CD4-positive, alpha-beta memory T cell (primary cell): Measurements from ENCODE around the gene HS1BP3. TPM values are rescaled to one million over a fixed set of nuclear protein-coding genes. Genes with fewer than 3 reads are reported as not detected.

ENCODE experiments used
- CTCF ChIA-PET: fragments of 350-600 bp; sonication (Branson Sonifier 250); formaldehyde crosslinking; loops from one replicate; lab custom pipeline; 2021; ENCODE audit warnings: inconsistent platforms; ENCODE audit not compliant: partially characterized antibody; lab: Charles Lee
- POLR2A ChIA-PET: fragments of 350-600 bp; sonication (Branson Sonifier 250); formaldehyde crosslinking; loops from one replicate; lab custom pipeline; 2021; ENCODE audit not compliant: partially characterized antibody; lab: Charles Lee
- DNase-seq, 5 donors: peaks; one replicate each; pipeline versions ENCODE4 v3.0.0 to v3.0.0-alpha.2; 2020 to 2022; ENCODE audit warnings: mixed read lengths in 1 of 5
- H3K27ac ChIP-seq: one replicate; pipeline ENCODE4 v1.7.0; 2013; ENCODE audit warnings: low read depth, low read length
- H3K27me3 ChIP-seq: 2 replicates; pipeline ENCODE4 v1.7.0; 2013; ENCODE audit warnings: mild to moderate bottlenecking, low read length, moderate library complexity; ENCODE audit not compliant: insufficient read depth
- H3K36me3 ChIP-seq: 2 replicates; pipeline ENCODE4 v1.7.0; 2013; ENCODE audit warnings: mild to moderate bottlenecking, low read length, moderate library complexity; ENCODE audit not compliant: insufficient read depth
- H3K4me1 ChIP-seq: 2 replicates; pipeline ENCODE4 v1.7.0; 2013; ENCODE audit warnings: mild to moderate bottlenecking, low read length, moderate library complexity; ENCODE audit not compliant: insufficient read depth
- H3K4me3 ChIP-seq, 2 donors: one replicate each; pipeline ENCODE4 v1.7.0; 2013; ENCODE audit warnings: low read length in 2 of 2, mild to moderate bottlenecking in 1 of 2
- H3K9me3 ChIP-seq, 2 donors: one replicate each; pipeline ENCODE4 v1.7.0; 2013; ENCODE audit warnings: low read length in 2 of 2, control low read depth in 1 of 2; ENCODE audit not compliant: control insufficient read depth in 1 of 2
- H3K27ac Mint-ChIP-seq, 7 donors: one replicate each; pipeline ENCODE4 v1.8.0; 2020 to 2021; ENCODE audit warnings: mixed read lengths in 7 of 7, mild to moderate bottlenecking in 6 of 7, inconsistent platforms in 3 of 7, moderate library complexity in 3 of 7
- H3K27me3 Mint-ChIP-seq, 2 donors: one replicate each; pipeline ENCODE4 v1.8.0; 2020 to 2021; ENCODE audit warnings: mixed read lengths in 2 of 2
- H3K36me3 Mint-ChIP-seq, 2 donors: one replicate each; pipeline ENCODE4 v1.8.0; 2020 to 2021; ENCODE audit warnings: mixed read lengths in 2 of 2, inconsistent platforms in 1 of 2, mild to moderate bottlenecking in 1 of 2
- H3K4me1 Mint-ChIP-seq, 4 donors: one replicate each; pipeline ENCODE4 v1.8.0; 2020 to 2021; ENCODE audit warnings: mixed read lengths in 4 of 4, mild to moderate bottlenecking in 1 of 4
- H3K4me3 Mint-ChIP-seq, 8 donors: one replicate each; pipeline ENCODE4 v1.8.0; 2020 to 2021; ENCODE audit warnings: mixed read lengths in 8 of 8, mild to moderate bottlenecking in 7 of 8, moderate library complexity in 6 of 8, inconsistent platforms in 3 of 8
- H3K9me3 Mint-ChIP-seq, 8 donors: one replicate each; pipeline ENCODE4 v1.8.0; 2020 to 2021; ENCODE audit warnings: mixed read lengths in 8 of 8, mild to moderate bottlenecking in 5 of 8, inconsistent platforms in 3 of 8, moderate library complexity in 1 of 8
- intact Hi-C: fragments of 100-400 bp; cut with micrococcal nuclease; formaldehyde crosslinking; loops from one replicate; pipeline ENCODE4 v1.15.1; 2023
- polyA plus RNA-seq, 2 donors: library from polyadenylated mRNA; unstranded; fragments of 300-500 nt; fragmentation: Illumina TruSeq; gene quantifications; one replicate each; pipeline ENCODE4 v1.2.3, GENCODE V29; 2021
- total RNA-seq, 2 experiments: library from RNA; stranded (reverse); gene quantifications; one replicate each; pipeline ENCODE4 v1.2.3, GENCODE V29; 2021

Gene HS1BP3
- total and polyA plus RNA-seq, 4 experiments from 2014 or later: 16.7 to 20.1 (median 18.8) TPM

- Mint-ChIP-seq H3K4me3 (no peak overlapping the region), H3K27me3 (no peaks in the 10 kb centered on the region), H3K36me3 (peaks cover 7 to 32% of the 10 kb centered on the region in 2 donors), H3K9me3 (peaks cover 0 to 15% (median 3%) of the 10 kb centered on the region in 8 donors), H3K27ac (no peak overlapping the region), H3K4me1 (no peaks in the 10 kb centered on the region)
- no peaks in the 10 kb centered on the region for H3K36me3 ChIP-seq
- H3K9me3 ChIP-seq: no peaks in the 10 kb centered on the region
- ChIA-PET CTCF (no interaction called here), POLR2A (no interaction called here)
- intact Hi-C loops: no loop called here
- no peak for DNase-seq
- no peaks in the 10 kb centered on the region for H3K4me1 ChIP-seq
- H3K27me3 ChIP-seq: no peaks in the 10 kb centered on the region
- H3K27ac ChIP-seq: no peak overlapping the region
- no peak overlapping the region for H3K4me3 ChIP-seq
Observed at GRCh38 chr2:20607446-20607845, 43.5 kb downstream of the HS1BP3 start.

DNA sequence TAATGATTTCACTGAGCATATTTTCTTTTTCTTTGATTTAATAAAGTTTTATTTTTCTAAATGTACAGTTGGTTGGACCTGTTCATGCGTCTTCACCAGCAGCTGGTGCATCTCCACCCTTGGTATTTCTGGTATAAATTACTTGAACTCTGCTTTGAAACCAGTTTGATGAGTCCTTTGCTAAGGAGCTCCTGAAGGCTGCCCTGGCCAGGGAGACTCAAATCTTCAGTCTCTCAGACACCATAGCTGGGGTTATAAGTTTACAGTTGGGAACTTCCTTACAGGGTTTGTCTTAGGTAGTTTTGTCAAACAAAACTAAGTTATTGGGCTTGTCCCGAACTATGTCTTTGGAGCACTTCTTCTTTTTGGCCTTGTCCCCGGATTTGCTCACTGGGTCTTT lies 44.7 kb downstream of the HS1BP3 start:
- ChIA-PET POLR2A (interaction anchor here (0.5 kb wide), 1 partner anchor 80 kb away, joined by 4 read pairs; no protein-coding TSS in a partner anchor), CTCF (no interaction called here)
- Mint-ChIP-seq H3K9me3 (peaks cover 0 to 15% (median 3%) of the 10 kb centered on the region in 8 donors), H3K36me3 (peaks cover 5 to 26% of the 10 kb centered on the region in 2 donors), H3K4me1 (peaks cover 0 to 4% (median 0%) of the 10 kb centered on the region in 4 donors), H3K27me3 (no peaks in the 10 kb centered on the region), H3K4me3 (no peak overlapping the region), H3K27ac (no peak overlapping the region)
- no peaks in the 10 kb centered on the region for H3K9me3 ChIP-seq
- H3K4me1 ChIP-seq: no peaks in the 10 kb centered on the region
- no peak overlapping the region for H3K27ac ChIP-seq
- no peaks in the 10 kb centered on the region for H3K36me3 ChIP-seq
- no peak overlapping the region for H3K4me3 ChIP-seq
- DNase-seq: no peak
- intact Hi-C loops: no loop called here
- no peaks in the 10 kb centered on the region for H3K27me3 ChIP-seq

- peaks cover 0 to 4% (median 0%) of the 10 kb centered on the region in 4 donors for H3K4me1 Mint-ChIP-seq
- no peaks in the 10 kb centered on the region for H3K27me3 Mint-ChIP-seq
- no peak for DNase-seq
- intact Hi-C loops: no loop called here
- ChIA-PET POLR2A (no interaction called here), CTCF (interaction anchor here (1.1 kb wide), 1 partner anchor 46 kb away, joined by 3 read pairs; no protein-coding TSS in a partner anchor)
- Histone ChIP-seq H3K27ac (no peak overlapping the region), H3K9me3 (no peaks in the 10 kb centered on the region), H3K36me3 (no peaks in the 10 kb centered on the region), H3K4me3 (no peak overlapping the region), H3K27me3 (no peaks in the 10 kb centered on the region), H3K4me1 (no peaks in the 10 kb centered on the region)
- peaks cover 0 to 12% (median 3%) of the 10 kb centered on the region in 8 donors for H3K9me3 Mint-ChIP-seq
- peaks cover 3 to 17% of the 10 kb centered on the region in 2 donors for H3K36me3 Mint-ChIP-seq
- no peak overlapping the region for H3K27ac Mint-ChIP-seq
- no peak overlapping the region for H3K4me3 Mint-ChIP-seq
Observed at GRCh38 chr2:20604951-20605381, 45.9 kb downstream of the HS1BP3 start.

GRCh38 chr2:20604401-20604911 lies 46.4 kb downstream of the HS1BP3 start:
- Histone ChIP-seq H3K9me3 (no peaks in the 10 kb centered on the region), H3K27me3 (no peaks in the 10 kb centered on the region), H3K27ac (no peak overlapping the region), H3K4me1 (no peaks in the 10 kb centered on the region), H3K36me3 (no peaks in the 10 kb centered on the region), H3K4me3 (no peak overlapping the region)
- CTCF ChIA-PET: interaction anchor here (1.1 kb wide), 1 partner anchor 47 kb away, joined by 3 read pairs; no protein-coding TSS in a partner anchor
- DNase-seq: no peak
- no peak overlapping the region for H3K4me3 Mint-ChIP-seq
- intact Hi-C loops: no loop called here
- no peaks in the 10 kb centered on the region for H3K27me3 Mint-ChIP-seq
- H3K27ac Mint-ChIP-seq: no peak overlapping the region
- peaks cover 0 to 4% (median 0%) of the 10 kb centered on the region in 4 donors for H3K4me1 Mint-ChIP-seq
- POLR2A ChIA-PET: no interaction called here
- peaks cover 3 to 16% of the 10 kb centered on the region in 2 donors for H3K36me3 Mint-ChIP-seq
- peaks cover 0 to 12% (median 3%) of the 10 kb centered on the region in 8 donors for H3K9me3 Mint-ChIP-seq

DNA sequence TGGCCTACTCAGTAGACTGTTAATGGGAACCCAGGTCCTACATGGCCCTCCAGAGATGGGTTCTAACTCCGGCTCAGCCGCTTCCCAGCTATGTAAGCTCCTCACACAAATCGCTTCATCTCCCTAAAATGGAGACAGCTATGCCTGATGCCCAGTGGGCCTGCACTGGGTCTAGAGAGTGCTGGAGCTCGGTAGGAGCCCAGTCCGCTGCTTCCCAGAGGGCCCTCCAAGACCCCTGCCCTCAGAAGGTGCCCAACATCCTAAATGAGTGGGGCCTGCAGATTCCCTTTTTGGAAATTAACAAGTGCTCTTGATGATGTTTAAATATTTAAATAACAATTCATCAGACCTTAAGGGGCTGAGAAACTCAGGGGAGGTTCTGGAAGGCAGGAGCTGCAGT lies 47.1 kb downstream of the HS1BP3 start:
- no peaks in the 10 kb centered on the region for H3K4me1 ChIP-seq
- POLR2A ChIA-PET: no interaction called here
- H3K9me3 ChIP-seq: no peaks in the 10 kb centered on the region
- H3K36me3 ChIP-seq: no peaks in the 10 kb centered on the region
- peaks cover 3 to 11% of the 10 kb centered on the region in 2 donors for H3K36me3 Mint-ChIP-seq
- H3K4me1 Mint-ChIP-seq: peaks cover 0 to 4% (median 0%) of the 10 kb centered on the region in 4 donors
- H3K27me3 ChIP-seq: no peaks in the 10 kb centered on the region
- DNase-seq: no peak
- intact Hi-C loops: no loop called here
- no peak overlapping the region for H3K27ac ChIP-seq
- H3K27me3 Mint-ChIP-seq: no peaks in the 10 kb centered on the region
- no peak overlapping the region for H3K4me3 ChIP-seq
- CTCF ChIA-PET: interaction anchor here (1.1 kb wide), 1 partner anchor 48 kb away, joined by 3 read pairs; no protein-coding TSS in a partner anchor
- no peak overlapping the region for H3K4me3 Mint-ChIP-seq
- H3K27ac Mint-ChIP-seq: no peak overlapping the region
- peaks cover 0 to 11% (median 3%) of the 10 kb centered on the region in 8 donors for H3K9me3 Mint-ChIP-seq

- H3K4me3 ChIP-seq: no peak overlapping the region
- intact Hi-C loops: no loop called here
- Mint-ChIP-seq H3K4me1 (peaks cover 0 to 4% (median 0%) of the 10 kb centered on the region in 4 donors), H3K36me3 (peaks cover 0 to 7% of the 10 kb centered on the region in 2 donors), H3K27ac (no peak overlapping the region), H3K27me3 (no peaks in the 10 kb centered on the region), H3K9me3 (peaks cover 0 to 4% (median 0%) of the 10 kb centered on the region in 8 donors), H3K4me3 (no peak overlapping the region)
- no peaks in the 10 kb centered on the region for H3K9me3 ChIP-seq
- H3K4me1 ChIP-seq: no peaks in the 10 kb centered on the region
- POLR2A ChIA-PET: no interaction called here
- no peaks in the 10 kb centered on the region for H3K36me3 ChIP-seq
- CTCF ChIA-PET: interaction anchor here (0.6 to 0.7 kb wide), 2 partner anchors 14 to 1856 kb away, joined by 3 to 5 read pairs; no protein-coding TSS in a partner anchor
- DNase-seq: no peak
- no peaks in the 10 kb centered on the region for H3K27me3 ChIP-seq
- H3K27ac ChIP-seq: no peak overlapping the region
Observed at GRCh38 chr2:20602803-20603202, 48.1 kb downstream of the HS1BP3 start.

- Histone ChIP-seq H3K27ac (no peak overlapping the region), H3K36me3 (no peaks in the 10 kb centered on the region), H3K27me3 (no peaks in the 10 kb centered on the region), H3K9me3 (no peaks in the 10 kb centered on the region), H3K4me3 (no peak overlapping the region), H3K4me1 (no peaks in the 10 kb centered on the region)
- POLR2A ChIA-PET: no interaction called here
- Mint-ChIP-seq H3K9me3 (no peaks in the 10 kb centered on the region), H3K36me3 (peaks cover 0 to 6% of the 10 kb centered on the region in 2 donors), H3K27ac (no peak overlapping the region), H3K4me1 (peaks cover under 1 to 4% (median 3%) of the 10 kb centered on the region in 4 donors), H3K4me3 (no peak overlapping the region), H3K27me3 (no peaks in the 10 kb centered on the region)
- no peak for DNase-seq
- CTCF ChIA-PET: no interaction called here
- intact Hi-C loops: no loop called here
Observed at GRCh38 chr2:20600756-20601325, 50.1 kb downstream of the HS1BP3 start.
